NCI-H2196 treated with DMSO at 0.1 percent for 48 hours (cell line): ENCODE results near the gene YARS1.

ENCODE experiments used
- DNase-seq: peaks from one replicate; lab custom pipeline; 2025; ENCODE audit not compliant: unreplicated experiment; lab: John Stamatoyannopoulos, UW

Gene YARS1

DNA sequence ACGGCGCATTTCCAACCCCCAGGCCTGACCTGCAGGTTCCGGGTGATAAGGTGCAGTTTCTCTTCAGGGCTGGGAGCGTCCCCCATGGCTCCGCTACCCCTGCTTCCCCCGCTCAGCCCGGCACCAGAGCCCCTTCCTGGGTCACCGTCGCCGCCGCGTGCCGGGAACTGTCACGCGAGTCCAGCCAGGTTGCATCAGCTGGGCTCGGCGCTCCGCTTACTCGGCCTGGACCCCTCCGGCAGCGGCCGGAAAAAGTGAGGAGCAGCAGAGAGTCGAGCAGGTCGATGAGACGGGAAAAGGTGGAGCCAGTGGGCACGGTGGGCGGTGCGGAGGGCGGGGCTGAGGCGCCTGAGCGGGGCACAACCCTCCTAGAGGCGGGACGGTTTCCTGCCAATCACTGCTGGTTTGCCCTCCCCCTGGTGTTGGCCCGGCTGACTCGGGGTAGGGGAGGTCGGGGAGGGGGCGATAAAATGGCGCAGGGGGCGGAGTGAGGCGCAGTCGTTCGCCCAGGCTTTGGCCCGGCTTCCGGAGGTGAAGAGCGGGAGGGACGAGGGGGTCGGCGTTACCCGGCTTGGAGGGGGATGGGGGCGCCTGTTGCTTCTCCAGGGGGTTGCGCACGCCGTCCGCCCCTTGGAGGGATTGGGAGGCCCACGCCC lies at the start of gene YARS1, which contains the start of gene S100PBP:
Gene YARS1, minus strand, starts transcription at position 200 of the 656 bp plus-strand sequence. Its CDS starts 114 bp downstream, at position 86.
Gene S100PBP, plus strand, starts transcription at position 495 of the 656 bp plus-strand sequence. CDS start 8,447 bp downstream, outside the sequence.
- DNase-seq = peak; percentile 96

DNA sequence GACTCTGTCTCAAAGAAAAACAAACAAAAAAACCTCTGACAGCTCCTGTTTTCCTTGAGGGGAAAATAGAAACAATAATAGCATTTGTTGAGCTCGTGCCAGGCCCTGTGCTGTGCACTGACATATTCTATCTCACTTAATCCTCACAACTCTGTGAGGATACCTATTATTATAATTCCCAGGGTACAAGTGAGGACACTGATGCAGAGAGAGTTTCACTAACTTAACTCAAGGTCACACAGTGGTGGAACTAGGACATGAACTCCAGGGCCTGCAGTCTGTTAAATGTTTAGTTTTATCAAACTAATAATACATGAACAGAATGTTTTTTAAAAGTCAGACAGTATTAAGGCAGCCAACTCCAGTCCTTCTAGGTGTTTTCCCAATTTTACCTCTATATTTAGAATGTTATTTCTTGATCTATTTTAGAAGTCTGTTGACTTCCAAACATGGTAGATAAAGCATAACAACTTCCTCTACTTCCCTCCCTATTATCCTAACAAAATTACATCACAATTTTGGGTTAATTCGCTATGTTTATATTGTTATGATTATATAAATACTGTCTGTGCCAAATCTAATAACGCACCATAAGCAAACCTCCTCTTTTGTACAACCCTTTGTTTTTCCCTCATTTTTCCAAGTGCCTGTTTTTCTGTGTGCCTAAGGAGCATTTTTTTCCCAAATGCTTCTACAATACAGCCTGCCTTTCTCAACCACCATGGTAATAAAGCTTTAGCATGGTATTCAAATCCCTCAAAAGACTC lies 48.7 kb upstream of the YARS1 start:
- no peak for DNase-seq

DNA sequence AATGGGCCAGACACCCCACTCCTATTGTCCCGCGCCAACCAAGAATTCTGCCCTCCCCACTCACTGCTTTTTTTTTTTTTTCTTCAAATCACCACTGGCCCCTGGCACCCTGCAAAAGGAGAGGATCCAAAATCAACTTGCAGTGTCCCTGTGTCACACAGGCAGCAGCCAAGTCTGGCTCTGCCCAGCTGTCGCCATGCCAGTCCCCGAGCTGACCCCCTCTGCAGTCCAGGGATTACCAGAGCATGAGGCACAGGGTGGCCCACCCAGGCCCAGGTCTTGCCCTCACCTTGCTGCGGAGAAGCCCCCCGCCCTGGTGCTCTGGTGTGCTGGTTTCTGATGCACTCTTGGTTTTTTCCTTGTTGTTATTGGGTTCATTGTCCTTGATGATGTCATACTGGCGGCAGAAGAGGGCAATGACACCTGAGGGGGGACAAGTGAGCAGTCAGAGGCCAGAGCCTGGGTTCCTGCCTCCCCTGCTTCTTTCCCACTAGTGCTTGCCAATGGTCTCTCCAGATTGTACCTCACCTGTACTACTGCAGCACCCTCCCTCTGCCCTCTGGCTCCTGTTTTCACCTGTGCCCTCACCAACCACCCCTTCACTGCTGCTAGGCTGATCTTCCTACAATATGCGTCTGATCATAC lies 47.3 kb upstream of the YARS1 start:
- DNase-seq = no peak

DNA sequence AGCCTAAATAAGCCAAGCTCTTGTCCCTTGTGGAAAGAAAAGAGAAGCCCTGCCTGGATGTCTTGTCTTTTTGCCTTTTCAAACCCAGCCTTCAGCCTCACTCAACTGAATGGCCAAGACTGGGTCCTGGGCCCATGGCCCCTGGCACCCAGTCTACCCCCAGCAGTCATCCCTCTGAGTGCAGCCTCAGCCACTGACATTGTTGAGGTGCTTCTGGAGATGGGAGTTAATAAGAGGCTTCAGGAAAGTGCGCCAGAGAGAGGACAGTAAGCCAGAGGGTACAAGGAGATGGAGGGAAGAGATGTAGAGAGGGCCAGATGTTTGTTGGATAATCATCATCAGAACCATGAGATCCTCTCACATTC lies 46.7 kb upstream of the YARS1 start:
- no peak for DNase-seq

DNA sequence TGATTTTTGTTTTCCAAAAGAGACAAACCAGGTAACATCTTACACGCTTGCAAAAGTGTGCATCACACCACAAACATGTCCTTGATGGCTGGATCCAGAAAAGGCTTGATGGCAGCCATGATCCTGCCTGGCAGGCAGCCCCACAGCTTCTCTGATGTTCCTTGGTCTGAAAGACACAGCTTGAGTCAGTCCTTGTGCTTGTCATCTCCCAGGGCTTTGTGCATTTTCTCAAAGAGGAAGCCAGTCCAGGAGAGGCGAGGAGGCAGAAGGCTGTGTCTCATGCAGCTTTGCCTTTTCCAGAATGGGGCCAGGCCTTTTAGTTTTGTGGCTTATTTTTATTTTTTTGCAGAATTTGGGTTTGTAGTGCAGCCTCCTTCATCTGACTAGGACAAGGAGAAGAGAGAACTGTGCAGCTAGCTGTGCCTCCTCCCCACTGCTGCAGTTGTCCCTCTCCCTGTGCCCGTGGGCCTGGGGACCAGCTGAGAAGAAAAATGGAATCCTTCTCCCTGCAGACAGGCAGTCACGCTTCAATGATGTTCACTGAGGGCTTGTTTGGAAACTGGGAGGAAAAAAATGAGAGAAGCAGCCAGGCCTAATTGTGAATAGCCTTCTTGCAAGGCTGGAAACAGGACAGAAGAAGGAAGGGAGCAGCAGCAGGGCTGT lies 46.2 kb upstream of the YARS1 start:
- no peak for DNase-seq

DNA sequence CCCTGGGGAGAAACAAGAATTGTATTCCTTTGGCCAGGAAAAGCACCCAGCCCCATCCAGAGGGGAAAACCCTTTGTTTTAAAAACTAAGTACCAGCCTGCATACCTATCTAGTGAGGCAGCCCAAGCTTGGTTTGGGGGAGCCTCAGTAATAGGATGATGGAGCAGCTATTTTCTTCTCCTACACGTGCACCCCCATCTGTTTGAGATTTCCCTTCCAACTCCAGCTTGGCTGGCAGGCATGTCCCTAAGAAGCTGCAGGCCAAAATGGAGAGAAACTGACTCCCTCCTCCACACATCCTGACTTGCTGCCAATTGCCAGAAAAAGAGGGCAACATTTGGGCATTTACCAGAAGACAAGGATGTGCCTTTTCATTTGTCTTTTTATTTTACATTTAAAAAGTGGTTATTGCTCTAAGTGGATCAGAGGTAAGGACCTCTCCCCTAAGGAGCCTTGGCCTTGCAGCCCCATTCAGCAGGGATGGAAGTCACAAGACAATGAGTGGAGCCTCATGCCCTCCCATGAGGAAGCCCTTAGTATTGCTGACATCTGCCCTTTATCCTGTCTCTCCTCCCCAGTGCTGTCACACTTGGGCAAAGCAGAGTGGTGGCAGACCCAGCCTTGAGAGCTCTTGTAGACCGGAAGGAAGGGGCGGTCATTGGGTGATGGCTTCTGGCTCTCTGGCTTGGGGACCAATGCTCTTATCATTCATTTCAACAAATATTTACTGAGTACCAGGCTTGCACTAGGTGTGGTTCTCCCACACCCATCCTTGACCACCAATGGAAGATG lies 44.9 kb upstream of the YARS1 start:
- no peak for DNase-seq

DNA sequence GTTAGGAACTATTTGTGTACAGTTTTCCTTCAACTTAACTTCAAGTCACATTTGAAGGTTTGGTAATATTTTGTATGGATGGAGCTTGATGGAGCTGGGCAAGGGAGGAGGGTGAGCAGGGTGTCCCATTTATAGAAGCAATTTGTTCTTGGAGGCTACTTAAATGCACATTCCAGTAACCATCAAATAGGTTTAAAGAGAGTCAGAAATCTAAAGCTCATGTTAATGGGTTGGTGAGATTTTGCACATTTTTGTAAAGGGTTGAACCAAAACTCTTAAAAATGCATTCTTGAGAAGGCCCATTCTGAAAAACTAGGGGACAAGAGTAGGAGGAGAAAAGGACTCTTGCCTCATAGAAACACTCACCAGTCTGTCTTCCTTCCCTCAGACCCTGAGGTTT lies 43.4 kb upstream of the YARS1 start:
- no peak for DNase-seq

DNA sequence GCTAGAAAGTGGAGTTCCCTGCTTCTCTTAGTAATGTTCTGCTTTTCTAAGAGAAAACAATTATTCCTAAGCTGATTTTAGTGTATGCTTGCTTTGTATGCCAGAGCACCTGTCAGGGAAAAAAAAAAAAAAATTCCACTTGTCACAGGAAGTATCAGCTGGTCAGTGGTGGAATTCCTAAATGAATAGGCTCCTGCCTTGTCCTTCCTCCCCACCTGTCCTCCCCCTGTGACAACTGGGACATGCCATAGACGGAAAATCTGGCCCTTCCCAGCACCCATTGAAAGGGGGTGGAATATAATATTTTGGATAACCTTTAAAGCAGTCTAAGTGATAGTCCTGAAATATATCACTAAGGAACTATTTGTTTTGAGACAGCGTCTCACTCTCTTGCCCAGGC lies 42.8 kb upstream of the YARS1 start:
- DNase-seq = no peak

DNA sequence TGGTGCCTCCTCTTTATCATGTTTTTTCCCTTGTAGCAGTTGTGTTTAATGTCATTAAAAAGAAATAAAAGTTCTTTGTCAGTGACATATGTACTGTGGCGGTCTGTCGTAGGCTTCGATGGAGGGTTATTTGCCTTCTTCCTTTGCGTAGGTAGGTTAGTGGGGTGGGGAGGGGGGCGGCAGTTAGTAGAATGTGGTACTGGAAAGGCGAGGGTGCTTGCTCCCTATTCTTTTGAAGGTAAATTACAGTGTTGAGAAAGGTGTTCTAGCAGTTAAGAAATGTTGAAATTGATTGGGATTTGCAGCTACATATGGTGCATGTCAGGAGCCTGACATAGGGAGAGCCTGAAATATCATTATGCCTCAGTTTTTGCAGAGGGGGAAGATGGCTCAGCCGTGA lies 41.6 kb upstream of the YARS1 start:
- no peak for DNase-seq

DNA sequence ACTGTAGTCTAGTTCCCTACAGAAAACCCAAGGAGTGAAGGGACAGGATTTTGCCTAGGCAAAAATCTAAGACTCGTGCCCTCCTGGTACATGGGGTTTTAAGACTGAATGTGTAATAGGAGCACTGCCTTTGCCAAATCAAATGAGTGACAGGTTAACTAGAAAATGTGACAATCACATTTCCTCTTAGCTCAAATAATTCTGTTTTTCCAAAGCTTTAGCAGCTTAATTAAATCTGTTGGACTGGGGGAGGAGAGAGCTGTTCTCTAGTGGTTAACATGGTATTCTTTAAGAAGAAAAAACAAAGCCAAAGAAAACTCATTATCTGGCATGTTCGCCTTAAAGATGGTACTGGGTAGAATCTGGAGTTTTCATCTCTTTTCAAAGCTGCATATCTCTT lies 41.0 kb upstream of the YARS1 start:
- DNase-seq = no peak

DNA sequence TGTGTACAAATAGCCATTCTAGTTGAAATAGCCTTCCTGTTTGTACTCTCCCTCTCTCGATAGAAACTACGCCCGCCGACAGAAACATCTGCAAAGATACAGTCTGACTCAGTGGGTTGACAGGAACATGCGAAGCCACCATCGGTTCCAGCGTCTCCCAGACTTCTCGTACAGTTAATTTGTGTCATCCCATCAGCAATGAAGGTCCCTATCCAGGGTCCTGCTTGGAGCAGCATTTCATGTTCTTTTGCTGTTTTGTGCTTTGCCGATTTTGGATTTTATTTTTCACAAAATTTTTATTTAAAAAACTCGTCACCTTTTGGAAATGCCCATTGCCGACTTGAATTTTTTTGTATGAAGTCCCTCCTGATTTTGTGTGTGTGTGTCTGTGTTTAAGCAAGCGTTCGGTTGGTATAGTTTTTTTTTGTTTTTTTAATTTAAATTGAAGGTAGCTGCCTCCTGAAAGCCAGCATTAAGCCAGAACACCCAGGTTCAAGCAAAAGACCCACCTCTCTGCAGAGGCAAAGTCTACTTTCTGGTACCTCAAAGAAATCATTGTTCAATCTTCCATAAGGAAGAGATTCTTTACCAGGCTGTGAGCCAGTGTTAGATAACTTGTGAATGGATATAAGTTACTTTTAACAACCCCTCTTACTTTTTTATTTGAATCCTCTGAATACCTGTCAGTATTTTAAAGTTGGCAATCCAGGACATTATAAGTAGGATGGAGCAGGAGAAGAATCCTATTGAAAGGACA lies 38.9 kb upstream of the YARS1 start:
- DNase-seq = no peak

DNA sequence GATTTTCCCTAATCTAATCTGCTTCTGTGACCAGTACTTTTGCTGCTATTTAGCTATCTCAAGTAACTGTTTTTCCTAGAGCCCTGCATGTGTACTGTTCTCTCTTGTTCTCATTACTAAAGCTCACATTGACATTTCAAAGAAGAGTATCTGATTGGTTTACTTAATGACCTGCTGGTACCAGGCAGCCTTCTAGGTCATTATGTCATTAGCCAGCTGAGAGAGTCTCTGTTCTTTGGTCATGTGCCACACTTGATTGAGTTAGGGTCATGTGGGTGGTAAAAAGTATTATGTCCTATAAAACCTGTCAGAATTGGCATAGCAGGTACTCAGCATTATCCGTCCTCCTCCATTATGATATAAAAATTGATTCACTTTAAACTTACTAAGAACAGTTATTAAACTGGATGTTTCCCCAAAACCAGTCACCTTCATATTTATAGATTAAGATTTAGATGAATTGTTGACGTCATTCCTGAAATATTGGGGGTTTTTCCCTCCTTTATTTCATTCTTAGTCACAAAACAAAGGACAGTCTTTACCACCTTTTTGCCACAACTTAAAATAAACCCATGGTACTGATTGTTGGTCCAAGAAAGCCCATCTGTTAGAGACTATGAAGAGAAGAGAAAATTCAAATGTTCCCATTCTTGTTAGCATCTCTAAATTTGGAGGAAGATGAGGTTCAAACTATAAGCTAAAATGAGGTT lies 31.4 kb upstream of the YARS1 start:
- DNase-seq = no peak

DNA sequence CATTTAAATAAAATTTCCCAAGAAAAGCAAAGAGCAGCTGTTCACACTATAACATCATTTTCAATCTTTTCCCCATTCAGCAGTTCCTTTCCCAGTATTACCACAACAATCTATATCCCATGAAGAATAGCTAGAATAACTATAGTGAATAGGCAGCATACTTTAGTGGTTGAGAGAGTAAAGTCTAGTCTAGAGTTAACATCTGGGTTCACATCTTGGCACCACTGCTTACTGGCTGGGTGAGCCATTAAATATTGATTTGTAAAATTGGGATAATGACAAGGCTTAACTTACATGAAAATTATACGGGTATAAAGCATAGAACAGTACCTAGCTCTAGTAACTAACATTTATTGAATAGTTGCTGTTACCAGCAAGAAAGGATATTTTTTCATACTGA lies 14.7 kb upstream of the YARS1 start:
- DNase-seq = no peak

DNA sequence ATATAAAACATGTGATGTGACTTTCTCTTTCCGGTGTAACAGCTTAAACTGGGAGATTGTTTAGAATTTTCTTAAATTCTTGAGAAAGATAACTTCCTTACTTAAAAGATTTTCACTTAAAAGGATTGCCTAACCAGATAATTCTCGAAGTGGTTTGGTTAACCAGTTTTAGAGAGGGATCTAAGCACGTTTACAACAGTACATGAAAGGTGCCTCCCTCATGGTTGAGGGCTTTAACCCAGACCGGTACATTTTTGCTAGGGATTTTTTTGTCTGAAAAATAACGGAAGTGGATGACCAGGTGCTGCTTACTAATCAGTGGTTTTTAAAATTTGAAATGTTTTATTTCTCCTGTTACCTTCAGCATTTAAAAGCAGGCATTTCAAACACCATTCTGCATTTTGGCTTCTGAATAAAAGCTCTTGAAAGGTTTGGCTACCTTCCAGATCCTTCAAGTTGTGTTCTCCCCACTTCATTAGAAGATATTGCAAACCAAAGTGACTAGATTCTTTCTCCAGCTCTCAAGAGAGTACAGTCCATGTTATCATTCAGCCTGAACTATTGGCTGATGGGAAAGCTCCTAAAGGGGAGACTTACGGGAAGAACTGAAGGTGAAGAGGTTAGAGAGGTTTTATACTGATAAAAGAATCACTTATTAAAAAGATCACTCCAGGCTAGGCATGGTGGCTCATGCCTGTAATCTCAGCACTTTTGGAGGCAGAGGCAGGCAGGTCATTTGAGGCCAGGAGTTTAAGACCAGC lies 13.1 kb upstream of the YARS1 start:
- no peak for DNase-seq

DNA sequence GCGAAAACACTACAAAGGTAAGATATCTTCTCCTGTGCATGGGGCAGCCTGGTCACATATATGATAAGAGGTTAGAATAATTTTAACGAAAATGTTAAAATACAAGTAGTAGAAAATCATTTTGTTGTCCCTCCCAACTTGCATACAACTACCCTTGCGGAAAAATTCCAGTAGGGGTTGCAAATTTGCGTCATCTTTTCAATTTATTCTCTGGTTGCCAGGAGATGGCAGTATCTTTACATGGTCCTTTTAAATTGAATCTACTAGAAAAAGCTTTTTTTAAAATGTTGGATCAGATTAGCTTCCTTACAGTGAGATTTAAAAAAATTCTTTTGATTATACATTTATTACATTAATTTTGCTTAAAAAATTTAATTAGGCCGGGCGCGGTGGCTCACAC lies 11.2 kb upstream of the YARS1 start:
- DNase-seq = no peak

DNA sequence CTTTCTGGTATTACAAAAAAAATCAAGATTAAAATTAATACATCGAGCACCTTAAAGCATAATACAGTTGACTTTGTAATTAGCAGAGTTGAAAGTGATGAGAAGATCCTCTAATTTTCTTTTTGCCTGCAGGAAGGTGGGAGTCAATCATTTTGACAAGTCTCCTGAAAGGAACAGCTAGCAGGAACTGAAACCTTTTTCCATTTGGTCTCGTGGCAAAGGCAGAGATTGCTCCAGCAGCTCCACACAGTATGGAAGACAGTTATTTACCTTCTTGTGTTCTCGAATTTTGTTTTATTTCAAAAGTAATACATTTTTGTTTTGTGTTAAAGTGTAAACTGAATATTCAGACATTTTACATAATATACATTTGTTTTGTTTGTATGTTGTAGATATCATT lies 8.0 kb upstream of the YARS1 start:
- no peak for DNase-seq

DNA sequence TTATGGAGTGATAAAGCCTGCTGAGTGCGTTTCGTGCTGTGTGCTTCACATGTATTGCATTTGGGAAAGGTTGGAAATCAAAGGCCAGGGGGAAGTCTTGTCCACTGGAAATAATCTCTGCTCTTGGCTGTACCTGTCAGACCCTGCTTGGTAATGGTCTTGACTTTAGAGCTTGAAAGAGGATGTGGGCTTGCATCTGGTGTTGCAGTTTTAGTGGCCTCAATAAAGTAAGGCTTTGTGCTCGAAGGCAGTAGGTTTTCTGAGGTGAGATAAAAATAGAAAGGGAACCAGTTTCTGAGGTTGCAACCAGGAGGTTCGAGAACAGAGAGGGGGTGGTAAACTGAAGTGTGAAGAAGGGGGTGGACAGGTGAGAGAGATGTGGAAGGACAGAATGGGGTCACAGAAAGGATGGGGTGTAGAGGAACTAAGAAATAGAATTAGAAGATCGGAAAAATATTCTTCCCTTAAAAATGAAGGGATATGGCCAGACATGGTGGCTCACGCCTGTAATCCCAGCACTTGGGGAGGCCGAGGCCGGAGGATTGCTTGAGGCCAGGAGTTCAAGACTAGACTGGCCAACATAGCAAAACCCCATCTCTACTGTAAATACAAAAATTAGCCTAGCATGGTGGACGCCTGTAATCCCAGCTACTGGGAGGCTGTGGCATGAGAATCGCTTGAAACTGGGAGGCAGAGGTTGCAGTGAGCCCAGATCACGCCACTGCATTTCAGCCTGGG lies 1.8 kb upstream of the YARS1 start:
- DNase-seq = no peak
